ENCODE measurements around the gene ADGRV1.

- TF ChIP-seq, protein P1, sequence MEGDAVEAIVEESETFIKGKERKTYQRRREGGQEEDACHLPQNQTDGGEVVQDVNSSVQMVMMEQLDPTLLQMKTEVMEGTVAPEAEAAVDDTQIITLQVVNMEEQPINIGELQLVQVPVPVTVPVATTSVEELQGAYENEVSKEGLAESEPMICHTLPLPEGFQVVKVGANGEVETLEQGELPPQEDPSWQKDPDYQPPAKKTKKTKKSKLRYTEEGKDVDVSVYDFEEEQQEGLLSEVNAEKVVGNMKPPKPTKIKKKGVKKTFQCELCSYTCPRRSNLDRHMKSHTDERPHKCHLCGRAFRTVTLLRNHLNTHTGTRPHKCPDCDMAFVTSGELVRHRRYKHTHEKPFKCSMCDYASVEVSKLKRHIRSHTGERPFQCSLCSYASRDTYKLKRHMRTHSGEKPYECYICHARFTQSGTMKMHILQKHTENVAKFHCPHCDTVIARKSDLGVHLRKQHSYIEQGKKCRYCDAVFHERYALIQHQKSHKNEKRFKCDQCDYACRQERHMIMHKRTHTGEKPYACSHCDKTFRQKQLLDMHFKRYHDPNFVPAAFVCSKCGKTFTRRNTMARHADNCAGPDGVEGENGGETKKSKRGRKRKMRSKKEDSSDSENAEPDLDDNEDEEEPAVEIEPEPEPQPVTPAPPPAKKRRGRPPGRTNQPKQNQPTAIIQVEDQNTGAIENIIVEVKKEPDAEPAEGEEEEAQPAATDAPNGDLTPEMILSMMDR (IDR thresholded peaks at IDR 0.05) = no peak
- TF ChIP-seq POLR2A (IDR thresholded peaks at IDR 0.05) = no peak
Measured at GRCh38 chr5:91188755-91189154, 630.2 kb downstream of the ADGRV1 start.

Data from thyroid gland (tissue), 4 donors.